ENCODE measurements around the gene TVP23C. TPM values are rescaled to one million over a fixed set of nuclear protein-coding genes. Genes with fewer than 3 reads are reported as not detected.
A peak's percentile ranks its signal among the peaks of the same experiment; 100 is the strongest.

The TVP23C gene
- total and polyA plus RNA-seq, 3 experiments from 2014 or later, result 6.3 to 7.6 (median 6.9) TPM

DNA sequence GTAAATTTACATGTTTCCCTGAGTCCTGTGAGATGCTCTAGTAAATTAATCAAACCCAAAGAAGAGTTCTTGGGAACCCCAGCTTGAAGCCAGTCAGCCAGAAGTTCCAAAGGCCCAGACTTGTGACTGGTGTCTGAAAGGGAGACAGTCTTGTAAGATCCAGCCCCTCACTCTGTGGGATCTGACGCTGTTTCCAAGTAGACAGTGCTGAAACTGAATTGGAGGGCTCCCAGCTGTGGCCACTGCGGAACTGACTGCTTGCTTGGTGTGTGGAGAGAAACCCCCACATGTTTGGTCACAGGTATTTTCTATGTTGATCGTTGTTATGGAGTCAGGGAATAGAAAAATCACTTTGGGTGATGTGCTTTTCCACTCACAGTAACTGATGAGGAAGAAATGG is 90.4 kb downstream of the TVP23C start:
- Mint-ChIP-seq H3K27me3 (no peaks in the 10 kb centered on the region), H3K4me3 (no peak overlapping the region), H3K27ac (peak overlapping the region in 1 of 8 donors; percentile 43), H3K36me3 (peaks cover 17 to 27% (median 22%) of the 10 kb centered on the region in 3 donors), H3K4me1 (no peaks in the 10 kb centered on the region), H3K9me3 (no peaks in the 10 kb centered on the region)
- H3K4me3 ChIP-seq (ENCODE audit: low read length), result no peak overlapping the region
- no peaks in the 10 kb centered on the region for H3K36me3 ChIP-seq (ENCODE audit: insufficient read depth, low read length)
- no peaks in the 10 kb centered on the region for H3K27me3 ChIP-seq (ENCODE audit: insufficient read depth, low read length, poor library complexity, severe bottlenecking)
- DNase-seq, result no peak
- no peaks in the 10 kb centered on the region for H3K9me3 ChIP-seq (ENCODE audit: low read length)
- H3K4me1 ChIP-seq (ENCODE audit: insufficient read depth, low read length), result no peaks in the 10 kb centered on the region
- ChIA-PET CTCF (no interaction called here), POLR2A (no interaction called here)
- no peak overlapping the region for H3K27ac ChIP-seq (ENCODE audit: low read depth, low read length)

- Histone ChIP-seq H3K4me1 (ENCODE audit: insufficient read depth, low read length) (no peaks in the 10 kb centered on the region), H3K27me3 (ENCODE audit: insufficient read depth, low read length, poor library complexity, severe bottlenecking) (no peaks in the 10 kb centered on the region), H3K9me3 (ENCODE audit: low read length) (no peaks in the 10 kb centered on the region), H3K36me3 (ENCODE audit: insufficient read depth, low read length) (no peaks in the 10 kb centered on the region), H3K27ac (ENCODE audit: low read depth, low read length) (no peak overlapping the region), H3K4me3 (ENCODE audit: low read length) (no peak overlapping the region)
- no peaks in the 10 kb centered on the region for H3K27me3 Mint-ChIP-seq
- no peaks in the 10 kb centered on the region for H3K4me1 Mint-ChIP-seq
- H3K4me3 Mint-ChIP-seq, result no peak overlapping the region
- DNase-seq, result no peak
- ChIA-PET CTCF (no interaction called here), POLR2A (no interaction called here)
- H3K9me3 Mint-ChIP-seq, result no peaks in the 10 kb centered on the region
- H3K36me3 Mint-ChIP-seq, result peaks cover 14 to 22% (median 15%) of the 10 kb centered on the region in 3 donors
- no peak overlapping the region for H3K27ac Mint-ChIP-seq
Observed at GRCh38 chr17:15470536-15470935, 92.7 kb downstream of the TVP23C start.

GRCh38 chr17:15469260-15469659 is 94.0 kb downstream of the TVP23C start:
- CTCF ChIA-PET, result no interaction called here

DNA sequence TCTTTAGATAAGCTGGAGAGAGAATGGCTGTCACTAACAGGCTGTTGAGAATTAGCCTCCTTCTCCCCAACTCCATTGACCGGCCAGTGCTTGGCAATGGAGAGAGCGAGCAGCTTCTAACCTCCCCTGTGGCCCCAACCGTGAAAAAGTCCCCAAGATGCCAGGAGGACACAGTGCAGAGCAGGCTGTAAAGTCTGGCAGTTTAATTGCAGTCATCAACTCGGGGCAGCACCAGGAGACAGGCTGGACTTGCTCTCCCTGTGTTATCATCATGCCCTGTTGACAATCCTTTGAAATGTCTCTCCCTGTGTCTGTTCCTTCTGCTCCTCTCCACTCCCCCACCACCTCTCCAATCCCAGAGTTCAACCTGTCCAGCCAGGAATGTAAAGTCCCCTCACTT is 95.2 kb downstream of the TVP23C start:
- Mint-ChIP-seq H3K4me3 (no peak overlapping the region), H3K4me1 (no peaks in the 10 kb centered on the region), H3K36me3 (peaks cover 3 to 10% (median 9%) of the 10 kb centered on the region in 3 donors), H3K9me3 (no peaks in the 10 kb centered on the region), H3K27ac (peak overlapping the region in 1 of 8 donors; percentile 24), H3K27me3 (no peaks in the 10 kb centered on the region)
- no peak for DNase-seq
- Histone ChIP-seq H3K27ac (ENCODE audit: low read depth, low read length) (no peak overlapping the region), H3K4me1 (ENCODE audit: insufficient read depth, low read length) (no peaks in the 10 kb centered on the region), H3K27me3 (ENCODE audit: insufficient read depth, low read length, poor library complexity, severe bottlenecking) (no peaks in the 10 kb centered on the region), H3K4me3 (ENCODE audit: low read length) (no peak overlapping the region), H3K36me3 (ENCODE audit: insufficient read depth, low read length) (no peaks in the 10 kb centered on the region), H3K9me3 (ENCODE audit: low read length) (no peaks in the 10 kb centered on the region)
- POLR2A ChIA-PET, result no interaction called here
- CTCF ChIA-PET, result no interaction called here

More at GRCh38 chr17:15469260-15469659, 94.0 kb downstream of the TVP23C start:
- no peaks in the 10 kb centered on the region for H3K27me3 ChIP-seq (ENCODE audit: insufficient read depth, low read length, poor library complexity, severe bottlenecking)
- Mint-ChIP-seq H3K27me3 (no peaks in the 10 kb centered on the region), H3K9me3 (no peaks in the 10 kb centered on the region), H3K4me1 (no peaks in the 10 kb centered on the region), H3K36me3 (peaks cover 7 to 14% (median 9%) of the 10 kb centered on the region in 3 donors), H3K27ac (no peak overlapping the region), H3K4me3 (no peak overlapping the region)
- POLR2A ChIA-PET, result no interaction called here
- DNase-seq, result no peak
- no peak overlapping the region for H3K4me3 ChIP-seq (ENCODE audit: low read length)
- H3K36me3 ChIP-seq (ENCODE audit: insufficient read depth, low read length), result no peaks in the 10 kb centered on the region
- no peak overlapping the region for H3K27ac ChIP-seq (ENCODE audit: low read depth, low read length)
- no peaks in the 10 kb centered on the region for H3K4me1 ChIP-seq (ENCODE audit: insufficient read depth, low read length)
- H3K9me3 ChIP-seq (ENCODE audit: low read length), result no peaks in the 10 kb centered on the region

DNA sequence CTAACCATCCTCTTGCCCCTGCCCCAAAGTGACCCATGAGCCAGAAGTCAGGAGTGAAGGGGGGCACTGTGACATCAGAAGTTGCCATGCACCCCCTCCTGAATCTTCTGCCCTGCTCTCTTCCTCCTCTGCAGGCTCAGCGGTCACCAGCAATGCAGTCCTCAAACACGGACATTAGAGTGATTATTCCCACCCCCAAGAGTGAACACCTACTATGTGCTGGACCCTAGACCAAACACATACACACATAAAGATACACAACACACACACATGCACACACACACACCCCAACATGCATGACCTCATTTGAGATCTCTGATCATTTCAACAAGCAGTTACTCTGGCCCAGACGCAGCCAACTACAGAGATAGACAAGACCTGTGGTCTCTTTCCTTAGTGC is 95.7 kb downstream of the TVP23C start, which contains the start of gene CDRT4:
CDRT4 (minus strand) TSS at position 30 of the 400 bp plus-strand sequence. CDS start 27,383 bp downstream, outside the sequence.
- Mint-ChIP-seq H3K9me3 (no peaks in the 10 kb centered on the region), H3K27ac (peak within 1 kb of the TSS in 1 of 8 donors; percentile 24), H3K27me3 (no peaks in the 10 kb centered on the region), H3K4me3 (no peak within 1 kb of the TSS), H3K4me1 (no peaks in the 10 kb centered on the region), H3K36me3 (peaks cover 2 to 12% (median 8%) of the 10 kb centered on the region in 3 donors)
- H3K9me3 ChIP-seq (ENCODE audit: low read length), result no peaks in the 10 kb centered on the region
- H3K4me3 ChIP-seq (ENCODE audit: low read length), result no peak within 1 kb of the TSS
- H3K36me3 ChIP-seq (ENCODE audit: insufficient read depth, low read length), result no peaks in the 10 kb centered on the region
- ChIA-PET POLR2A (no interaction called here), CTCF (no interaction called here)
- no peaks in the 10 kb centered on the region for H3K27me3 ChIP-seq (ENCODE audit: insufficient read depth, low read length, poor library complexity, severe bottlenecking)
- no peak for DNase-seq
- no peaks in the 10 kb centered on the region for H3K4me1 ChIP-seq (ENCODE audit: insufficient read depth, low read length)
- no peak within 1 kb of the TSS for H3K27ac ChIP-seq (ENCODE audit: low read depth, low read length)

DNA sequence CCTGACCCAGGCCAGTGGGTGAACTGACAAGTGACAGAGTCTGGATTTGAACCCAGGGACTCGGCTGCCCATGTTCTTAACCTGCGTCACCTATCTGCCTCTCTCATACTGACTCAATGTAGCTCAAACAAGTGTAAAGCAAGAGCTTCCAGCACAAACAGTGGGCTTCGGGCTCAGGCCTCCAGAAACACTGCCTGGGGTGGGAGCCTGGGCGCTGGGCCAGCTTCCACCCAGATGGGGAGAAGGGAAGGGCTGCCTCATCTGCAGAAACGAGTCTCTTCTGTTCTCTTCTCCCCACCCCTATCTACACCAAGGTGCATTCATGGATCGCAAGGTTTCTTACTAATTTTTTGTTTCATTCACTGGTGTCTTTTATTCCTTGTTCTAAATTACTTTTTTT is 97.2 kb downstream of the TVP23C start:
- Mint-ChIP-seq H3K4me1 (no peaks in the 10 kb centered on the region), H3K36me3 (peaks cover 3 to 21% (median 10%) of the 10 kb centered on the region in 3 donors), H3K9me3 (no peaks in the 10 kb centered on the region), H3K27ac (no peak overlapping the region), H3K27me3 (no peaks in the 10 kb centered on the region), H3K4me3 (no peak overlapping the region)
- Histone ChIP-seq H3K27me3 (ENCODE audit: insufficient read depth, low read length, poor library complexity, severe bottlenecking) (no peaks in the 10 kb centered on the region), H3K9me3 (ENCODE audit: low read length) (no peaks in the 10 kb centered on the region), H3K4me1 (ENCODE audit: insufficient read depth, low read length) (no peaks in the 10 kb centered on the region), H3K4me3 (ENCODE audit: low read length) (no peak overlapping the region), H3K27ac (ENCODE audit: low read depth, low read length) (no peak overlapping the region), H3K36me3 (ENCODE audit: insufficient read depth, low read length) (no peaks in the 10 kb centered on the region)
- no peak for DNase-seq
- ChIA-PET CTCF (no interaction called here), POLR2A (no interaction called here)

GRCh38 chr17:15465045-15465701 is 98.1 kb downstream of the TVP23C start:
- POLR2A ChIA-PET, result no interaction called here
- no peak overlapping the region for H3K27ac ChIP-seq (ENCODE audit: low read depth, low read length)

GRCh38 chr17:15464231-15464985 is 98.9 kb downstream of the TVP23C start:
- ChIA-PET CTCF (no interaction called here), POLR2A (no interaction called here)
- no peaks in the 10 kb centered on the region for H3K9me3 ChIP-seq (ENCODE audit: low read length)
- Mint-ChIP-seq H3K9me3 (no peaks in the 10 kb centered on the region), H3K4me1 (no peaks in the 10 kb centered on the region), H3K36me3 (peaks cover 9 to 34% (median 18%) of the 10 kb centered on the region in 3 donors), H3K4me3 (no peak overlapping the region), H3K27ac (no peak overlapping the region), H3K27me3 (no peaks in the 10 kb centered on the region)
- no peak for DNase-seq
- no peaks in the 10 kb centered on the region for H3K36me3 ChIP-seq (ENCODE audit: insufficient read depth, low read length)
- no peaks in the 10 kb centered on the region for H3K4me1 ChIP-seq (ENCODE audit: insufficient read depth, low read length)
- H3K4me3 ChIP-seq (ENCODE audit: low read length), result no peak overlapping the region
- H3K27ac ChIP-seq (ENCODE audit: low read depth, low read length), result no peak overlapping the region
- no peaks in the 10 kb centered on the region for H3K27me3 ChIP-seq (ENCODE audit: insufficient read depth, low read length, poor library complexity, severe bottlenecking)

More at GRCh38 chr17:15465045-15465701, 98.1 kb downstream of the TVP23C start:
- H3K36me3 Mint-ChIP-seq, result peaks cover 3 to 28% (median 14%) of the 10 kb centered on the region in 3 donors
- H3K9me3 Mint-ChIP-seq, result no peaks in the 10 kb centered on the region
- no peak overlapping the region for H3K27ac Mint-ChIP-seq
- H3K27me3 Mint-ChIP-seq, result no peaks in the 10 kb centered on the region
- CTCF ChIA-PET, result no interaction called here
- no peaks in the 10 kb centered on the region for H3K4me1 Mint-ChIP-seq
- Histone ChIP-seq H3K36me3 (ENCODE audit: insufficient read depth, low read length) (no peaks in the 10 kb centered on the region), H3K9me3 (ENCODE audit: low read length) (no peaks in the 10 kb centered on the region), H3K27me3 (ENCODE audit: insufficient read depth, low read length, poor library complexity, severe bottlenecking) (no peaks in the 10 kb centered on the region), H3K4me1 (ENCODE audit: insufficient read depth, low read length) (no peaks in the 10 kb centered on the region), H3K4me3 (ENCODE audit: low read length) (no peak overlapping the region)
- DNase-seq, result no peak
- no peak overlapping the region for H3K4me3 Mint-ChIP-seq
